NOMO-1 treated with DMSO at 0.1 percent for 48 hours (cell line): Measurements from ENCODE around the gene ALDH3A1.
A peak's percentile ranks its signal among the peaks of the same experiment; 100 is the strongest.
"Not testable (repeated sequence)": the region's sequence is repeated elsewhere in the genome, so short reads cannot be mapped to it uniquely, and the experiment has no call there.

Source experiments
- DNase-seq: peaks from one replicate; lab custom pipeline; 2025; ENCODE audit not compliant: unreplicated experiment; lab: John Stamatoyannopoulos, UW

ALDH3A1 gene

DNA sequence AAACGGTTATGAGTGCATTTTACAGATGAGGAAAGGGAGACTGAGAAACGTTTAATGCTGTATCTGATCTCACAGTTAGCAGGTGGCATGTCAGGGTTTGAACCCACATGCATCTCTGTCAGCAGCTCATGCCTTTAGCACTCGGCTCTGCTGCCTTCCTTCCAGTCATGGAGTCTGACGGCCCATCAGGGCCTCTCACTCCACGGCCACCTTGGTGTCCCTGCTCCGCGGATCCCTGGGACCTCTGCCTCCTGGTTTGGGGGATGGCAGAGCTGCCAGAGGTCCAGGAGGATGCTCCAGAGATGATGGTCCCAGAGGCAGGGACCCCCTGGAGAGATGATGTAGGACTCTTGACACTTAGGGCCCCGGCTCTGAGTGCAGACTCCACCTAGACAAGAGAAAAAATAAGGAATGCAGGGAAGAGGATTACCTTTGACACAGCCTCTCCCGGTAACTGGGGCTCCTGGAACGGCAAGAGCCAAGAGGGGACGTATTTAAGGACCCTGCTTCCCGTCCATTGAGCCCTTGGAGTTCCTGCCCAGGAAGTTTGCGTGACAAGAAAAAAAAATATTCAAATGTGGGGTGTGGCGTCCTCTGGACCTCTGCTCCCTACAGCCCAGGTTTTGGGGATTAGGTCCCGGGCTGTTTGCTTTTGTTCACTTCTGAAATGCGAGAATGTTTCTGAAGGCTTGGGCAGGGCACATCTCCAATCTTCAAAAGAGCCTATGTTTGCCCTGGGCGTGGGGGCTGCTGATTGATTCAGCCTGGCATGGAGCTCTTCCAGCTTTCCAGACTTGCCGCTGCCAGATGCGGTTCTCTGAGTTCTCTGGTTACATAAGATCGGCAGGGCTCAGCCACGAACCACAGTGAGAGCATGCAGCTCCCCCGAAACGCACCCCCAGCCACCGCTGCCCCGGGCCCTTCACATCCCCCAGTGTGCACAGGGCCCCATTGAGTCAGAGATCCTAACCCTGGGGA, at the start of gene ALDH3A1:
Gene ALDH3A1, minus strand, starts transcription at position 470 of the 978 bp plus-strand sequence. CDS start 3,169 bp downstream, outside the sequence.
- DNase-seq, result no peak

DNA sequence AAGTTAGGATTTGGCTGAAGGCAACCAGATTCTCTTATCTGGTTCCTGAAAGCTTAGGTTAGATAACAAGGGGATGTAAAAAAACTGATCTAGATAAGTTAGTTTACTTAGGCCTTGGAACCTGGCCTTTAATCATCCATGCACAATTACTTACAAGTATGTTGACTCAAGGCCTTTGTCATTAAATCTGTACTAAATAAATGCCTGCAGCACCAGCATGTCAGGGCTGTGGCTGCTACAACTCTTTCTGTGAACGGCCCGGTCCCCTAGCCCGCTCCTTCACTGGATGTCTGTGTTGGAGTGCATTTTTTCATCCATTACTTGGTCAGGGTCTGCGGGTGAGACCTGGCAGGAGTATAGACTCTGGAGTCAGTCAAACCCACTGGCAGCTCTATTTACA, 48.4 kb upstream of the ALDH3A1 start:
- DNase-seq, result no peak

DNA sequence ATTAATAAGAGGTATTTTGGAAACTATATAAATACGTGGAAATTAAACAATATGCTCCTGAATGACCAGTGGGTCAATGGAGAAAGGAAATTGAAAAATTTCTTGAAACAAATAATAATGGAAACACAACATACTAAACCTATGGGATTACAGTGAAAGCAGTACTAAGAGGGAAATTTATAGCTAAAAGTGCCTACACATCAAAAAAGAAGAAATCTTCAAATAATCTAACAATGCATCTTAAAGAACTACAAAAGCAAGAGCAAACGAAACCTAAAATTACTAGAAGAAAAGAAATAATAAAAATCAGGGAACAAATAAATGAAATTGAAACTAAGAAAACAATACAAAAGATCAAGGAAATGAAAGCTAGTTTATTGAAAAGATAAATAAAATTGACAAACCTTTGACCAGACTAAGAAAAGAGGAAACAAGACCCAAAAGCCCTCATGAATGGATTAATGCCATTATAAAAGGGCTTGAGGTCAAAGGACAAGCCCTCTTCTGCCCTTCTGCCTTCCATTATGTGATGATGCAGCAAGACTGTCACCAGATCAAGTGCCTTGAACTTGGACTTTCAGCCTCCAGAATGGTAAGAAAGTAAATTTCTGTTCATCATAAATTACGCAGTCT, 43.9 kb upstream of the ALDH3A1 start:
- DNase-seq, result no peak

DNA sequence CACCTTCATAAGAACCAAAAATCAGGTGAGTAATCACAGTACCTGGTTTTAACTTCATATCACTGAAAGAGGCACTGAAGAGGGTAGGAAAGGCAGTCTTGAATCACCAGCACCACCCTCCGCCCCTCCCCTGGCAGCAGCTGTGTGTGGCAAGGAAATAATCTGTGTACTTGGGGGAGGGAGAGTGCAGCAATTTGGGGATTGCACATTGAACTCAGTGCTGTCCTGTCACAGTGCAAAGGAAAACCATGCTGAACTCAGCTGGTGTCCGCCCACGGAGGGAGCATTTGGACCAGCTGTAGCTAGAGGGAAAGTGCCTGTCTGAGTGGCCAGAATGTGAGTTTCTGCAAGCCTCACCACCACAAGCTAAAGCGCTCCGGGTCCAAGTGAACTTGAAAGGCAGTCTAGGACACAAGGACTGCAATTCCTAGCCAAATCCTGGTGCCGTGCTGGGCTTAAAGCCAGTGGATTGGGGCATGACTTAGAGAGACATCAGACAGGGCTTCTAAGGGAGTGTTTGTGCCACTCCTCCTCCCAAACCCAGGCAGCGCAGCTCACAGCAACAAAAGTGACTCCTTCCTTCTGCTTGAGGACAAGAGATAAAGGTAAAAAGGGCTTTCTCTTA, 39.7 kb upstream of the ALDH3A1 start:
- no peak for DNase-seq

DNA sequence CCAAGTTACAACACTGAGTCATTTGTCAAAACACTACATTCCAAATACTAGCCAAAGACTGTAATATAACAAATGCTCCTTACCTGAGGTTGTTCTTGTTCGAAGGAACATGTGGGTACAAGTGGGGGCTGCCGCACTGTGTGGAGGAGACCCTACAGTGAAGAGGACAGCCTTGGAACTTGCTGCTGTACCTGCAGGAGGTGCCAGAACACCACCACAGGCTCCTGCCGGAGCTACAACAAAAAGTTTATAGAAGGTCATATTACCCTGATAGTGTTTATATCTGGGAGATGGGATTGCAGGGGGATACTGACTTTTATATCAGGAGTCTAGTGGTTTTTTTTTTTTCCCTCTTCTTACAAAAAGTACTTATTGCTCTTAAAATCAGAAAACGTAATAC, 37.8 kb upstream of the ALDH3A1 start:
- no peak for DNase-seq

DNA sequence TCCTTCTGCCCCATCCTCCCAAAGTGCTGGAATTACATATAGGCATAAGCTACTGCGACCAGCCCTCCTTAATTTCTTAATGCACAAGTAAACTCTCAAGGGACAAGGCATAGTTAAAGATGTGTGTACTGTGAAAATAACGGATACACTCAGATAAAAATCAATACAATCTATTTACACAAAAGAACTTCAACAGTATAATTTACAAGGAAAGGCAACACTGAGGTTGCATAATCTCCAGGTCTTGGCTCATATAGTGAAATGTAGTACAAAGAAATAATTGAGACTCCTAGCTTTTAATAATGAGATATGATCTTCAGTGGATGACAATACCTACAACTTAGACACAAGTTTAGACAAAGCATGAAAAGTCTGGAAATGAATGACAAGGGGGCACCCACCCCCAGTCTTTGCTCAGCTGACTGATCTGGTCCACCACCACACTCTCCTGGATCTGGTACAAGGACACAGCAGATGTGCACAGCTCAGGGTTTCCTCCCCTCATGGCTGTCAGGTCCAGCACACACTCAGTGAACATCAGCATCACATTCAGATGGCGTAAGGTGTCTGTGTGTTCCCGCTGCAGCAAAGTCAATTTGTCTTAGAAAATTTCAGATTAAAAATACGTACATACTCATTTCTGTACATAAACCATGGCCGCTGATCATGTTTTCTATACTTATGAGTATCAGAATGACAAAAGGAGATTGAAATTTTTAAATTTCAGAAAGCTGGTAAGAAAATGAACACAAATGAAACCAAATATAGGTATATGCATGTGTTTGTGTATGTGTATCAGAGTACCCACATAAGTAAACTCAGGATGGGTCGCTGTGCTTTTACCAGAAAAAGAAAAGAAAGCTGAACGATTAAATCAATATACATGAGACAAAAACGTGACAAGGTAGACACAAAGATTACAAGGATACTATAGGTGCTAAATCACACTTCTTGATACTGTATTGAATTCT, 33.7 kb upstream of the ALDH3A1 start:
- no peak for DNase-seq

DNA sequence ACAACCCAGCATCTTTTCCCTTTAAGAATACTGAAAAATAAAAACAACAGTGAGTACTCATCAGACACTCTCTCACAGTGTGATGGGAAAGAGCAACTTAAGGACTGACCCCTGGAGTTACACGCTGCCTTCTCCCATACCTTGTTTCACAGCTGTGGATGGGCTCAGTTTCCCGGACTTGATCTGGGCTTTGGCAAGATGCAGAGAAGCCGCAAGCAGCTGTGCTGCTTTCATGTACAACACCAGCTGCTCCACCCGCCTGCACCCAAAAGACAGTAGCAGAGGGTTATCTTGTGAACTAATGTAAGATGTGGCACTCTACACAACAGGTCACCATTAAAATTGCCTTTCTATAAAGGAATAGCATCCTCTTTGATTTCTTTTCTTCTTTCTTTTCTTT, 32.7 kb upstream of the ALDH3A1 start:
- no peak for DNase-seq

DNA sequence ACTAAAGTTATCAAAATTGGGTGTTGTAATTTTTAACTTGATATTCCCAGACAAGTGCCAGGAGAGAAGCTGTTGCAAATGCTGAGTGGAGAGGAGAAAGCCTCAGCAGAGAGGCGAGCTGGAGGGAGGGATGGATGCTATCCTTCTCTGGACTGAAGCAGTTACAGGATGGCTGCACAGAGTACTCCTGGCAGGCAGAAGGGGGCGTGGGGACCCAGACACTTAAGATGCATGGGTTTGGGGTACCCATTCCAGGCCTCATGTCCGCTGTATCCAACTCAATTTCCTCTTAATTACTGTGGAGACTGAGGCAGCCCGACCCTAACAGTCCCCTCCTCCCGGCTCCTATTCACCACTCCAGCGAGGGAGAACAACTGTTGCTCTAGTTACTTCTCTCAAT, 25.4 kb upstream of the ALDH3A1 start:
- no peak for DNase-seq

DNA sequence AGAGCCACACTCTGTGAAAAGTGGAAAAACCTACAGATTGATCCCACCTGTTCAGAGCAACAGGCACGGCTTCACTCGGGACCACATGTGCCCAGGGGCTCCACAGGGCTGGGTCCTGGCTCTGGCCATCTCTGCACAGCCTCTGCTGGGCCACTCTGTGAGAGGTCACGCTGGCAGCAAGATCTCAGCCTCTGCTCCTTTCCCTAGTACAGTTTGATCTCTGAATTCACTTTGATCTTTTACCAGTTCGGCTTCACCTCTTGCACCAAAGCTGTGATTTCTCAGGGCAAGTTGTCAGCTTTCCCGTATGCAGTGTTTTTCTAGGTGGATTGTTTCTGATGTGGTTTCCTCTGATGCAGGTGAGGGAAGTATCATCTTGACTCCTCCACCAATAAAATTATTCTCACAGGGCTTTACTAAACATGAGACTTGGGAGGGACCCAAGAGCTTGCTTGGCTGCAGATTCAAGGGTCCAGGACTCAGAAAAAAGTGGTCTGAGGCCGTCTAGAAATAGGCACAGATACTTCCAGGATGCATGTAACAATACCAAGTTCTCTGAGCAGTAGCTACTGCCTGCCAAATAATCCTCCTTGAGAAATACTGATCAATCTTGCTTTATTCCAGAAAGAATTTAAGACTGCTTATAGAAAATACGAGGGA, 24.0 kb upstream of the ALDH3A1 start:
- DNase-seq, result no peak

DNA sequence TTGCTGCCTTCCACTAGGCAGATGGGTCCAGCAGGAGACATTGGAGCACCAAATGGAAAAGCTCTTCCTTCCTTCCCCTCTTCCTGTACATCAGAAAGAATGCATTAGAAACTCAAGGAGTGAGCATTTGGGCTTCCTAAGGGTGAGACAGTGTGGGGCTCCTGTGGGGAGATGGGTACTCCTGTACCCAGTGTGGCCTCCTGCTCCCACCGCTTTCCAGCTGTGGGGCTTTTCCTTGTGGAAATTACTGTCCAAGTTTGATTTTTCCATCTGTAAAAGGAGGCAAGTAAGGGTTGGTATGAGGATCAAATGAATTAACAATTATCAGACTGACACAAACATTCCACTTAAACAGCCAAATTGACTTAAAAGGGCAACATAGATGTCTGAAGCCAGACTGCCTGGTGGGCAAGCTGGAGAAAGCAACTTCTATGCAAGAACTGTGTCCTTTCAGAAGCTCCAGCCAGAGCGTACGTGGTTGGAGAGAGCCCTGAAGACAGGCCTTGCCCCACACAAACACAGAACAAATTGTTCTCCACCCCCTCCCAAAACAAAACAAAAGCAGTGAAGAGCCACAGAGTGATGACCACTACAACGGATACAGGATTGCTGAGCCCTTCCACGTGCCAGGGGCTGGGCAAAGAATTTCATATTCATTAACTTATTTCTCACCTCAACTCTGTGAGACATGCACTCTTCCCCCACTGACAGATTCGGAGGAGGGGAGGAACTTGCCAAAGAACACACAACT, 23.1 kb upstream of the ALDH3A1 start:
- no peak for DNase-seq

DNA sequence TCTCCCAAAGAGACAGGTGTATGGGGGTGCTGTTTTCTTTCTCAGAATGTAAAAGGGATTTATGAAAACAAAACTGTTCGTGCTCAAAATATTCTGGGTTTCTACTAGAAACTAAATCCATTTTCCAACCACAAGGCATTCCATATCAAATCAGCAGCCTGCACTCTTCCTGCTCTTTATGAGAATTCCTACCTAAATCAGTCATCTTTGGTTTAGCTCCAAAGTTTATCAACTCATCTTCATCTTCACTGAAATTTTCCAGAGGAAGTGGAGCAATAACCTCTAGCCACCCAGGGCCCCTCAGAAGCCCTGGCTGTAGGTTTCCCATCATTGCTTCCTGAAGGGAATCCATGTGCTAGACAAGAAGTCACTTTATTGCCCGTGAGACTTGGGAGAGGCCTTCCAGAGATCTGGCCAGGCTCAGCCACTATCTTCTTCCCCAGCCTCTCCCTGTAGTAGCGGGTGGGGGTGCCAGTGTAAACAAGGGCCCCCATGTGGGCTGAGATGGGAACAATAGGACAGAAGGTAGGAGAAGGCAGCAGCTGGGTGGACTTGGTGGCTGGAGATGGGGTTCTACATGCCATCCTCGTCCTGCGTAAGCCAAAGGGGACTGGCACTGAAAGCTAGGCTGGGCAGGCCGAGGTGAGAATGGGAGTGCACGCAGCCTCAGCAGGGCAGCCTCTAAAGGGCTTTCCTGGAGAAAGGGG, 22.0 kb upstream of the ALDH3A1 start:
- DNase-seq, result no peak

DNA sequence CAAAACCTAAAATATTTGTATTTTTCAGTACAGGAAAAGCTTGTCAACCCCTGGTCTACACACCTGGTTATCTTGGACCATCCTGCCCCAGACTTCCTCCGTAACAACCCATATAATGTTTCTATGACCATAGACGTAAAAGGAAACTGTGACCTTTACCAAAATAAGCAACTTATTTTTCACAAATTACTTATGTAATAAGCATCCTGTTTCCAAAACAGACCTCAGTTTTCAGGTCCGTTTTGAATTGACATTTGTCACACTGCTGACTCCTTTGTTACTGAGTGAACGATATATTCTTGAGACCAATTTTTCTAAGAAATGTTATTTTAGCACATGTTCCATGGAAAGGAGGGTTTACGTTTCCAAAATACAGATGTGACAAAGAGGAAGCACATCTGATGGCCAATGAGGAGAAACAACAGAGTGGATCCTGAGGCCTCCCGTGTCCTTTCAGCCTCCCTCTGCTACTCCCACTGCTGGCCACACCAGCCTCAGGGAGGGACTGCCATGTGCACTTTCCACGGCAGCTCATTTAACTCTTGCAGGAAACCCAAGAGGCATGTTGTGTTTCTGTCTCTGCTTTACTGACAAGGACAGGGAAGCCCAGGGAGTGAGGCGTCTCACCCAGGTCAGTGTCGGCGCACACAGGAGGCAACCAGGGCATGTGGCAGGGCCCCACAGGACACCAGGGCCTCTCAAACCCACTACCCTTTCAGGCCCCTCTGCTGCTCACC, 20.1 kb upstream of the ALDH3A1 start:
- DNase-seq, result no peak

DNA sequence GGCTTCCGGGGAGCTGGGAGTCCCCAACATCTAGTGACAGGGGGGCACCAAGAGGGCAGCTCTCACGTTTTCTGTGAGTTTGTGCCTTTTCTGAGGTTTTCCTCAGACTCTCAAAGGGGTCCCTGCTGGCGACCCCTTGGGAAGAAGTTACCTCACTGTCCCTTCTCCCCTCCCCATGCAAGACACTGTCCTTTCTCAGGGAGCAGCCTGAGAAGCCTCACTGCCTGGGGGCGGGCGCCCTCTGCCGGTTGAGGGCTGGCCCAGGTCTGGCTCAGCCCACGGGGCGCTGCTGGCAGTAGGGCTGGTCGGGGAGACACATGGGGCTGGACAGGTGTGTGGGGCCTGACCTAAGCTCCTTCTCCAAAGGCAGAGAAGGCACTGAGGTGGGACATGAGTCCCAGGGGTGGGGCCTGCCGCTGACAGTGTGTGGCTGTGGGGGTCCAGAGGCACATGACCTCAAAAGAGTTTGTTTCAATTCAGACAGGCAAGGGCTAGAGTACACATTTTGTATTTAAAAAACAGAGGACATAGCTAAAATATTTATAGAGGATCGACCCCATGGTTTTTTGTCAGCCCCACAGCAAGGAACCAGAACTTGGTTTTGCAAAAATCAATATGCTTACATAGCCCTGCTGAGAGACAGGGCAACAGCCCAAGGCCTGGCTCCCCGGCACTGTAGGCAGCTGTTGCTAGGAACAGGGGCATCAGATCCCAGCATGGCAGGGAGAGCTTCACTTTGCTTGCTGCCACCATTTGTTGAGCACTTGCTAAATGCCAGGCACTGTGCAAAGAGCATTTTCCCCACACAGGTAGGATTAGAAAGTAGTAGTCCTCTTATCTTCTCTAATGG, 18.5 kb upstream of the ALDH3A1 start:
- DNase-seq, result peak; percentile 49

DNA sequence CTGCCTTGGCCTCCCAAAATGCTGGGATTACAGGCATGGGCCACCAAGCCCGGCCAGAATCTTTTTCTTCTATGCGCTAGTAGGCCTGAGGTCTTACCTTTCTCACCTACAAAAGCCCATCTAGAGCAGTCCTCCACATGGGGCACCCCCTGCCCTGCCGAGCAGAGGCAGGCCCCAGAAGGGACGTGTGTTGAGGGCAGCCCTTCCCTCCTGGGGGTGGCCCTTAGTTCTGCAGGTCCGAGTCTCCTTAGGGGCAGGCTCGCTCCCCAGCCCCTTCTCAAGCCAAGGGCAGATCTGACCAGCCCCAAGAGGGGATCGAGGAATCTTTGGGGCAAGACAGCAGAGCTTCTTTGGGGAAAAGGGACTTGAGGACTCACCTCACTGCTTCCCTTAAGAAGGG, 17.9 kb upstream of the ALDH3A1 start:
- no peak for DNase-seq

DNA sequence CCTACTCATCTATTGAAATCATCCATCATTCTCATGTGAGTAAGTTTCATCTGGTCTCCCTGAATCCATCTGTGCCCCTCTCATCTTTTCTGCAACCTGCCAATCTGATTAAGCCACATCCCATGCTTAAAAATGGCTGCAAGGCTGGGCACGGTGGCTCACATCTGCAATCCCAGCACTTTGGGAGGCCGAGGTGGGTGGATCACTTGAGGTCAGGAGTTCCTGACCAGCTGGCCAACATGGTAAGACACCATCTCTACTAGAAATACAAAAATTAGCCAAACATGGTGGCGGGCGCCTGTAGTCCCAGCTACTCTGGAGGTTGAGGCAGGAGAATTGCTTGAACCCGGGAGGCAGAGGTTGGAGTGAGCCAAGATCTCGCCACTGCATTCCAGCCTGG, 15.9 kb upstream of the ALDH3A1 start:
- DNase-seq, result not testable (repeated sequence)

DNA sequence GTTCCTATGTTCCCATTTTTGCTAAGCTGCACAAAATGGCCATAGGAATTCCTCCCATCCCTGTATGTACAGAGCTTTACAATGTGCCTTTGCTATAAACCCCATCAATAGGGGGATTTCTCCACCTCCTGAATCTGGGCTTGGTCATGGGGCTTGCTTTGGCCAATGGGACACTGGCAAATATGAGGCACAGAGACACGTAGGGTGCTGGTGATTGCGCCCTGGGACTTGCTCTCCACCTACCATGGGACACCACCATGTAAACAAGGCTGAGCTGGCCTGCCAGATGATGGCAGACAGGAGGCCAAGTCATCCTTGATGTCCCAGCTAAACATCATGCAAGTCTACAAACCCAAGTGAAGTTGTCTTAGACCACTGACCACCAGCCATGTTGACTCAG, 15.3 kb upstream of the ALDH3A1 start:
- DNase-seq, result no peak

DNA sequence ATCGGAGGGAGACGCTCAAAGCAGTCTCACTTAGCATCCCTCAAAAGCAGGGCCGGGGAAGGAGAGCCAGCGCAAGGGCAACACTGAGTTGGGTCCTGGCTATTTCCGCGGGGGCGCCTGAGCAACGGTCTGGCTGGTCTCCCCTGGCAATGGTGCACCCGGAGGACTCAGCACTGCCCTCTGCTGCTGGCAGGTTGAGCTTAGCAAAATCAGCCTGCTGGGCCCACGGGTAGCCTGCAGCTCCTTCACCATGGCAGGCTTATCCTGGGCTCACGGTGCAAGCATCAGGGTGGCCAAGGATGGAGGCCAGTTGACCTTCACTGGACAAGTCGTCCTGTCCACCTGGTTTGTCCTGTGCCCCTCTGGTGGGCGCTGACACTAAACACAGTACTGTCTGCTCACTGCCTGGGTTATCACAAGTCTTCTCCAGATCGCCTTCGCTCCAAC, 14.4 kb upstream of the ALDH3A1 start:
- peak; percentile 63 for DNase-seq
